ENCODE results near the gene UBTF.

UBTF gene

GRCh38 chr17:44267165-44267455 lies 47.6 kb upstream of the UBTF start:
- H3K27me3 ChIP-seq (ENCODE audit: insufficient read depth, low read length) = no peaks in the 10 kb centered on the region
- no peak overlapping the region for H2BK120ac ChIP-seq (ENCODE audit: insufficient read depth, low read length, poor library complexity)
- H3K79me2 ChIP-seq (ENCODE audit: control insufficient read depth, insufficient read depth, low read length, poor library complexity) = no peaks in the 10 kb centered on the region
- no peak overlapping the region for H3K27ac ChIP-seq (ENCODE audit: low read depth, low read length)
- no peak overlapping the region for H3K4ac ChIP-seq (ENCODE audit: low read depth, low read length)
- no peak overlapping the region for H4K91ac ChIP-seq (ENCODE audit: low read depth, low read length)
- no peak overlapping the region for H4K12ac ChIP-seq (ENCODE audit: low read depth, low read length)
- no peak overlapping the region for H3K14ac ChIP-seq (ENCODE audit: low read length)
- H2BK12ac ChIP-seq (ENCODE audit: low read length) = no peak overlapping the region
- H3K36me3 ChIP-seq (ENCODE audit: control insufficient read depth in 1 of 2, insufficient read depth in 2 of 2, low read length in 2 of 2) = no peaks in the 10 kb centered on the region
- no peaks in the 10 kb centered on the region for H3K79me1 ChIP-seq (ENCODE audit: low read length)
- no peak overlapping the region for H2AFZ ChIP-seq (ENCODE audit: insufficient read depth, low read length, poor library complexity)
- no peak overlapping the region for H3K9ac ChIP-seq (ENCODE audit: low read length)
- no peak overlapping the region for H2BK5ac ChIP-seq (ENCODE audit: low read depth, low read length, poor library complexity)
- no peak overlapping the region for H3K23ac ChIP-seq (ENCODE audit: low read length)
- no peak overlapping the region for H3K4me3 ChIP-seq (ENCODE audit: low read depth, low read length)
- H2AK5ac ChIP-seq (ENCODE audit: low read length) = no peak overlapping the region
- no peak overlapping the region for H3K18ac ChIP-seq (ENCODE audit: low read length)
- no CpG with 5 or more reads among the region's 5 CpGs for WGBS (ENCODE audit: extremely low coverage, insufficient coverage, insufficient read length)
- H3K4me1 ChIP-seq (ENCODE audit: control insufficient read depth in 1 of 2, insufficient read depth in 2 of 2, low read length in 2 of 2) = no peaks in the 10 kb centered on the region
- H3K4me2 ChIP-seq (ENCODE audit: low read length) = no peak overlapping the region
- DNase-seq = no peak
- no peak overlapping the region for H4K8ac ChIP-seq (ENCODE audit: low read depth, low read length)
- H3K9me3 ChIP-seq (ENCODE audit: insufficient read depth, low read depth, low read length) = peaks cover 4% of the 10 kb centered on the region

GRCh38 chr17:44266402-44267164 lies 47.1 kb upstream of the UBTF start:
- no peaks in the 10 kb centered on the region for H3K36me3 ChIP-seq (ENCODE audit: control insufficient read depth in 1 of 2, insufficient read depth in 2 of 2, low read length in 2 of 2)
- no peaks in the 10 kb centered on the region for H3K27me3 ChIP-seq (ENCODE audit: insufficient read depth, low read length)
- H2BK120ac ChIP-seq (ENCODE audit: insufficient read depth, low read length, poor library complexity) = no peak overlapping the region
- H3K23ac ChIP-seq (ENCODE audit: low read length) = no peak overlapping the region
- H3K4me2 ChIP-seq (ENCODE audit: low read length) = no peak overlapping the region
- no peaks in the 10 kb centered on the region for H3K4me1 ChIP-seq (ENCODE audit: control insufficient read depth in 1 of 2, insufficient read depth in 2 of 2, low read length in 2 of 2)
- H2AK5ac ChIP-seq (ENCODE audit: low read length) = no peak overlapping the region
- no peaks in the 10 kb centered on the region for H3K79me2 ChIP-seq (ENCODE audit: control insufficient read depth, insufficient read depth, low read length, poor library complexity)
- H3K27ac ChIP-seq (ENCODE audit: low read depth, low read length) = no peak overlapping the region
- no peak overlapping the region for H3K18ac ChIP-seq (ENCODE audit: low read length)
- no peak overlapping the region for H3K4me3 ChIP-seq (ENCODE audit: low read depth, low read length)
- no peak overlapping the region for H4K91ac ChIP-seq (ENCODE audit: low read depth, low read length)
- H3K9me3 ChIP-seq (ENCODE audit: insufficient read depth, low read depth, low read length) = peaks cover 4% of the 10 kb centered on the region
- no peak overlapping the region for H3K9ac ChIP-seq (ENCODE audit: low read length)
- H4K8ac ChIP-seq (ENCODE audit: low read depth, low read length) = no peak overlapping the region
- no peak overlapping the region for H3K14ac ChIP-seq (ENCODE audit: low read length)
- no peak overlapping the region for H3K4ac ChIP-seq (ENCODE audit: low read depth, low read length)
- no peaks in the 10 kb centered on the region for H3K79me1 ChIP-seq (ENCODE audit: low read length)
- H2AFZ ChIP-seq (ENCODE audit: insufficient read depth, low read length, poor library complexity) = no peak overlapping the region
- H4K12ac ChIP-seq (ENCODE audit: low read depth, low read length) = no peak overlapping the region
- no peak for DNase-seq
- no peak overlapping the region for H2BK5ac ChIP-seq (ENCODE audit: low read depth, low read length, poor library complexity)
- WGBS (ENCODE audit: extremely low coverage, insufficient coverage, insufficient read length) = no CpG with 5 or more reads among the region's 9 CpGs
- H2BK12ac ChIP-seq (ENCODE audit: low read length) = no peak overlapping the region

- Histone ChIP-seq H3K9me3 (ENCODE audit: insufficient read depth, low read depth, low read length) (peaks cover 2% of the 10 kb centered on the region), H2AFZ (ENCODE audit: insufficient read depth, low read length, poor library complexity) (no peak overlapping the region)
Measured at GRCh38 chr17:44263345-44263902, 43.9 kb upstream of the UBTF start.

GRCh38 chr17:44262654-44263225 lies 43.3 kb upstream of the UBTF start:
- H3K4me2 ChIP-seq (ENCODE audit: low read length) = no peak overlapping the region
- H3K36me3 ChIP-seq (ENCODE audit: control insufficient read depth in 1 of 2, insufficient read depth in 2 of 2, low read length in 2 of 2) = no peaks in the 10 kb centered on the region
- DNase-seq = no peak
- no peak overlapping the region for H3K27ac ChIP-seq (ENCODE audit: low read depth, low read length)
- H3K9ac ChIP-seq (ENCODE audit: low read length) = no peak overlapping the region
- no peak overlapping the region for H4K91ac ChIP-seq (ENCODE audit: low read depth, low read length)
- no peak overlapping the region for H2AK5ac ChIP-seq (ENCODE audit: low read length)
- H3K23ac ChIP-seq (ENCODE audit: low read length) = no peak overlapping the region
- H3K18ac ChIP-seq (ENCODE audit: low read length) = no peak overlapping the region
- H2BK5ac ChIP-seq (ENCODE audit: low read depth, low read length, poor library complexity) = no peak overlapping the region
- H2BK12ac ChIP-seq (ENCODE audit: low read length) = no peak overlapping the region
- H3K4me3 ChIP-seq (ENCODE audit: low read depth, low read length) = no peak overlapping the region
- H2AFZ ChIP-seq (ENCODE audit: insufficient read depth, low read length, poor library complexity) = no peak overlapping the region
- WGBS (ENCODE audit: extremely low coverage, insufficient coverage, insufficient read length) = no CpG with 5 or more reads among the region's 11 CpGs
- no peak overlapping the region for H4K8ac ChIP-seq (ENCODE audit: low read depth, low read length)
- no peak overlapping the region for H2BK120ac ChIP-seq (ENCODE audit: insufficient read depth, low read length, poor library complexity)
- H3K27me3 ChIP-seq (ENCODE audit: insufficient read depth, low read length) = no peaks in the 10 kb centered on the region
- no peaks in the 10 kb centered on the region for H3K79me1 ChIP-seq (ENCODE audit: low read length)
- H3K9me3 ChIP-seq (ENCODE audit: insufficient read depth, low read depth, low read length) = peaks cover 2% of the 10 kb centered on the region
- no peaks in the 10 kb centered on the region for H3K79me2 ChIP-seq (ENCODE audit: control insufficient read depth, insufficient read depth, low read length, poor library complexity)
- H3K4me1 ChIP-seq (ENCODE audit: control insufficient read depth in 1 of 2, insufficient read depth in 2 of 2, low read length in 2 of 2) = no peaks in the 10 kb centered on the region
- no peak overlapping the region for H3K14ac ChIP-seq (ENCODE audit: low read length)
- H3K4ac ChIP-seq (ENCODE audit: low read depth, low read length) = no peak overlapping the region
- no peak overlapping the region for H4K12ac ChIP-seq (ENCODE audit: low read depth, low read length)

More at GRCh38 chr17:44263345-44263902, 43.9 kb upstream of the UBTF start:
- Histone ChIP-seq H3K23ac (ENCODE audit: low read length) (no peak overlapping the region), H3K79me2 (ENCODE audit: control insufficient read depth, insufficient read depth, low read length, poor library complexity) (no peaks in the 10 kb centered on the region), H3K4me3 (ENCODE audit: low read depth, low read length) (no peak overlapping the region), H2BK5ac (ENCODE audit: low read depth, low read length, poor library complexity) (no peak overlapping the region), H2AK5ac (ENCODE audit: low read length) (no peak overlapping the region), H2BK120ac (ENCODE audit: insufficient read depth, low read length, poor library complexity) (no peak overlapping the region), H3K4ac (ENCODE audit: low read depth, low read length) (no peak overlapping the region), H3K36me3 (ENCODE audit: control insufficient read depth in 1 of 2, insufficient read depth in 2 of 2, low read length in 2 of 2) (no peaks in the 10 kb centered on the region), H4K8ac (ENCODE audit: low read depth, low read length) (no peak overlapping the region), H4K12ac (ENCODE audit: low read depth, low read length) (no peak overlapping the region), H4K91ac (ENCODE audit: low read depth, low read length) (no peak overlapping the region), H3K4me1 (ENCODE audit: control insufficient read depth in 1 of 2, insufficient read depth in 2 of 2, low read length in 2 of 2) (no peaks in the 10 kb centered on the region), H2BK12ac (ENCODE audit: low read length) (no peak overlapping the region), H3K79me1 (ENCODE audit: low read length) (no peaks in the 10 kb centered on the region), H3K27me3 (ENCODE audit: insufficient read depth, low read length) (no peaks in the 10 kb centered on the region), H3K18ac (ENCODE audit: low read length) (no peak overlapping the region), H3K14ac (ENCODE audit: low read length) (no peak overlapping the region), H3K4me2 (ENCODE audit: low read length) (no peak overlapping the region), H3K9ac (ENCODE audit: low read length) (no peak overlapping the region), H3K27ac (ENCODE audit: low read depth, low read length) (no peak overlapping the region)
- DNase-seq = no peak
- no CpG with 5 or more reads among the region's 7 CpGs for WGBS (ENCODE audit: extremely low coverage, insufficient coverage, insufficient read length)

Data from trophoblast cell (in vitro differentiated cells and primary cell).